ENCODE results near the gene COMP. TPM values are rescaled to one million over a fixed set of nuclear protein-coding genes. Genes with fewer than 3 reads are reported as not detected.

COMP gene
- total RNA-seq, 2 donors from 2014 or later: not detected

- DNase-seq (ENCODE audit: low spot score) (no peak), ATAC-seq (no peak)
- Mint-ChIP-seq H3K27me3 (peaks cover 21 to 24% of the 10 kb centered on the region in 2 donors), H3K36me3 (no peaks in the 10 kb centered on the region), H3K4me1 (ENCODE audit: low read depth in 2 of 2) (peaks cover 9 to 31% of the 10 kb centered on the region in 2 donors), H3K9me3 (no peaks in the 10 kb centered on the region), H3K4me3 (no peak overlapping the region), H3K27ac (no peak overlapping the region)
Observed at GRCh38 chr19:18784786-18785120, 6.4 kb downstream of the COMP start.

- peaks cover 19% of the 10 kb centered on the region in 2 donors for H3K27me3 Mint-ChIP-seq
- DNase-seq (ENCODE audit: low spot score) (no peak), ATAC-seq (no peak)
- H3K27ac Mint-ChIP-seq: no peak overlapping the region
- no peak overlapping the region for H3K4me3 Mint-ChIP-seq
- H3K36me3 Mint-ChIP-seq: no peaks in the 10 kb centered on the region
- no peaks in the 10 kb centered on the region for H3K9me3 Mint-ChIP-seq
- H3K4me1 Mint-ChIP-seq (ENCODE audit: low read depth in 2 of 2): peaks cover 6 to 29% of the 10 kb centered on the region in 2 donors
Observed at GRCh38 chr19:18783958-18784785, 6.9 kb downstream of the COMP start.

GRCh38 chr19:18782559-18783225 is 8.4 kb downstream of the COMP start:
- DNase-seq (ENCODE audit: low spot score): no peak
- Mint-ChIP-seq H3K27me3 (peaks cover 12 to 18% of the 10 kb centered on the region in 2 donors), H3K4me3 (no peak overlapping the region), H3K9me3 (no peaks in the 10 kb centered on the region), H3K27ac (no peak overlapping the region), H3K36me3 (no peaks in the 10 kb centered on the region), H3K4me1 (ENCODE audit: low read depth in 2 of 2) (peaks cover 4 to 19% of the 10 kb centered on the region in 2 donors)
- no peak for ATAC-seq

- Mint-ChIP-seq H3K27me3 (peaks cover 7 to 12% of the 10 kb centered on the region in 2 donors), H3K36me3 (no peaks in the 10 kb centered on the region), H3K4me1 (ENCODE audit: low read depth in 2 of 2) (peaks cover 4 to 13% of the 10 kb centered on the region in 2 donors), H3K27ac (no peak overlapping the region), H3K9me3 (no peaks in the 10 kb centered on the region), H3K4me3 (no peak overlapping the region)
- ATAC-seq: no peak
- DNase-seq (ENCODE audit: low spot score): no peak
Observed at GRCh38 chr19:18781885-18782527, 9.1 kb downstream of the COMP start.

- peaks cover 7 to 12% of the 10 kb centered on the region in 2 donors for H3K27me3 Mint-ChIP-seq
Observed at GRCh38 chr19:18781047-18781600, 10.0 kb downstream of the COMP start.

GRCh38 chr19:18780631-18781030 is 10.5 kb downstream of the COMP start:
- Mint-ChIP-seq H3K36me3 (no peaks in the 10 kb centered on the region), H3K27ac (no peak overlapping the region), H3K27me3 (peaks cover 7 to 9% of the 10 kb centered on the region in 2 donors), H3K4me1 (ENCODE audit: low read depth in 2 of 2) (peaks cover 4 to 9% of the 10 kb centered on the region in 2 donors), H3K4me3 (no peak overlapping the region), H3K9me3 (no peaks in the 10 kb centered on the region)
- ATAC-seq (no peak), DNase-seq (ENCODE audit: low spot score) (no peak)

More at GRCh38 chr19:18781047-18781600, 10.0 kb downstream of the COMP start:
- Mint-ChIP-seq H3K27ac (no peak overlapping the region), H3K4me3 (no peak overlapping the region), H3K36me3 (no peaks in the 10 kb centered on the region), H3K4me1 (ENCODE audit: low read depth in 2 of 2) (peaks cover 4 to 13% of the 10 kb centered on the region in 2 donors), H3K9me3 (no peaks in the 10 kb centered on the region)
- ATAC-seq (no peak), DNase-seq (ENCODE audit: low spot score) (no peak)

GRCh38 chr19:18780081-18780480 is 11.0 kb downstream of the COMP start:
- Mint-ChIP-seq H3K27ac (no peak overlapping the region), H3K4me1 (ENCODE audit: low read depth in 2 of 2) (peaks cover 0 to 5% of the 10 kb centered on the region in 2 donors), H3K4me3 (no peak overlapping the region), H3K36me3 (no peaks in the 10 kb centered on the region), H3K9me3 (no peaks in the 10 kb centered on the region), H3K27me3 (peaks cover 5 to 7% of the 10 kb centered on the region in 2 donors)
- no peak for ATAC-seq
- DNase-seq (ENCODE audit: low spot score): no peak

GRCh38 chr19:18778826-18779495 is 12.1 kb downstream of the COMP start:
- DNase-seq (ENCODE audit: low spot score): no peak
- no peak for ATAC-seq
- Mint-ChIP-seq H3K27me3 (no peaks in the 10 kb centered on the region), H3K4me1 (ENCODE audit: low read depth in 2 of 2) (peaks cover 0 to 2% of the 10 kb centered on the region in 2 donors), H3K27ac (no peak overlapping the region), H3K9me3 (no peaks in the 10 kb centered on the region), H3K36me3 (no peaks in the 10 kb centered on the region), H3K4me3 (no peak overlapping the region)

- H3K9me3 Mint-ChIP-seq: no peaks in the 10 kb centered on the region
- H3K4me1 Mint-ChIP-seq (ENCODE audit: low read depth in 2 of 2): peaks cover 0 to 2% of the 10 kb centered on the region in 2 donors
- H3K36me3 Mint-ChIP-seq: no peaks in the 10 kb centered on the region
- no peak for ATAC-seq
- no peak overlapping the region for H3K27ac Mint-ChIP-seq
- no peaks in the 10 kb centered on the region for H3K27me3 Mint-ChIP-seq
- no peak for DNase-seq (ENCODE audit: low spot score)
- H3K4me3 Mint-ChIP-seq: no peak overlapping the region
Observed at GRCh38 chr19:18778076-18778389, 13.1 kb downstream of the COMP start.

GRCh38 chr19:18777301-18778075 is 13.6 kb downstream of the COMP start:
- no peak overlapping the region for H3K27ac Mint-ChIP-seq
- no peaks in the 10 kb centered on the region for H3K27me3 Mint-ChIP-seq
- DNase-seq (ENCODE audit: low spot score): no peak
- H3K4me3 Mint-ChIP-seq: no peak overlapping the region
- ATAC-seq: no peak
- no peaks in the 10 kb centered on the region for H3K36me3 Mint-ChIP-seq
- H3K9me3 Mint-ChIP-seq: no peaks in the 10 kb centered on the region
- H3K4me1 Mint-ChIP-seq (ENCODE audit: low read depth in 2 of 2): peaks cover 0 to 2% of the 10 kb centered on the region in 2 donors

GRCh38 chr19:18776736-18777135 is 14.4 kb downstream of the COMP start:
- Mint-ChIP-seq H3K4me1 (ENCODE audit: low read depth in 2 of 2) (peaks cover 0 to 2% of the 10 kb centered on the region in 2 donors), H3K27ac (no peak overlapping the region), H3K9me3 (no peaks in the 10 kb centered on the region), H3K36me3 (no peaks in the 10 kb centered on the region), H3K27me3 (no peaks in the 10 kb centered on the region), H3K4me3 (no peak overlapping the region)
- ATAC-seq (no peak), DNase-seq (ENCODE audit: low spot score) (no peak)

- Mint-ChIP-seq H3K9me3 (no peaks in the 10 kb centered on the region), H3K4me1 (ENCODE audit: low read depth in 2 of 2) (peaks cover 0 to 2% of the 10 kb centered on the region in 2 donors), H3K4me3 (no peak overlapping the region), H3K27me3 (no peaks in the 10 kb centered on the region), H3K27ac (no peak overlapping the region), H3K36me3 (no peaks in the 10 kb centered on the region)
- no peak for DNase-seq (ENCODE audit: low spot score)
- no peak for ATAC-seq
Observed at GRCh38 chr19:18776288-18776594, 14.9 kb downstream of the COMP start.

Data from natural killer cell treated with Interleukin-12 subunit alpha and Interleukin-12 subunit beta and Interleukin-15 and Interleukin-18, amount 100 ng/mL, for 72 hours (primary cell).